ENCODE results near the gene SPAG16. TPM values are rescaled to one million over a fixed set of nuclear protein-coding genes. Genes with fewer than 3 reads are reported as not detected.

The SPAG16 gene
- total RNA-seq, 1 donor from 2014 or later: 18.7 TPM

GRCh38 chr2:213562539-213563180 lies 278.4 kb downstream of the SPAG16 start:
- H3K9me3 Mint-ChIP-seq (ENCODE audit: low read depth): peaks cover 5% of the 10 kb centered on the region
- H3K27me3 Mint-ChIP-seq (ENCODE audit: low read depth): no peaks in the 10 kb centered on the region
- H3K4me1 Mint-ChIP-seq (ENCODE audit: low read depth): no peaks in the 10 kb centered on the region
- TF ChIP-seq, protein P1, sequence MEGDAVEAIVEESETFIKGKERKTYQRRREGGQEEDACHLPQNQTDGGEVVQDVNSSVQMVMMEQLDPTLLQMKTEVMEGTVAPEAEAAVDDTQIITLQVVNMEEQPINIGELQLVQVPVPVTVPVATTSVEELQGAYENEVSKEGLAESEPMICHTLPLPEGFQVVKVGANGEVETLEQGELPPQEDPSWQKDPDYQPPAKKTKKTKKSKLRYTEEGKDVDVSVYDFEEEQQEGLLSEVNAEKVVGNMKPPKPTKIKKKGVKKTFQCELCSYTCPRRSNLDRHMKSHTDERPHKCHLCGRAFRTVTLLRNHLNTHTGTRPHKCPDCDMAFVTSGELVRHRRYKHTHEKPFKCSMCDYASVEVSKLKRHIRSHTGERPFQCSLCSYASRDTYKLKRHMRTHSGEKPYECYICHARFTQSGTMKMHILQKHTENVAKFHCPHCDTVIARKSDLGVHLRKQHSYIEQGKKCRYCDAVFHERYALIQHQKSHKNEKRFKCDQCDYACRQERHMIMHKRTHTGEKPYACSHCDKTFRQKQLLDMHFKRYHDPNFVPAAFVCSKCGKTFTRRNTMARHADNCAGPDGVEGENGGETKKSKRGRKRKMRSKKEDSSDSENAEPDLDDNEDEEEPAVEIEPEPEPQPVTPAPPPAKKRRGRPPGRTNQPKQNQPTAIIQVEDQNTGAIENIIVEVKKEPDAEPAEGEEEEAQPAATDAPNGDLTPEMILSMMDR (IDR thresholded peaks at IDR 0.05): no peak
- H3K4me3 Mint-ChIP-seq (ENCODE audit: unreplicated experiment): no peak overlapping the region
- H3K36me3 Mint-ChIP-seq (ENCODE audit: low read depth): no peaks in the 10 kb centered on the region
- H3K27ac Mint-ChIP-seq (ENCODE audit: unreplicated experiment): no peak overlapping the region
- DNase-seq (ENCODE audit: low spot score): no peak

DNA sequence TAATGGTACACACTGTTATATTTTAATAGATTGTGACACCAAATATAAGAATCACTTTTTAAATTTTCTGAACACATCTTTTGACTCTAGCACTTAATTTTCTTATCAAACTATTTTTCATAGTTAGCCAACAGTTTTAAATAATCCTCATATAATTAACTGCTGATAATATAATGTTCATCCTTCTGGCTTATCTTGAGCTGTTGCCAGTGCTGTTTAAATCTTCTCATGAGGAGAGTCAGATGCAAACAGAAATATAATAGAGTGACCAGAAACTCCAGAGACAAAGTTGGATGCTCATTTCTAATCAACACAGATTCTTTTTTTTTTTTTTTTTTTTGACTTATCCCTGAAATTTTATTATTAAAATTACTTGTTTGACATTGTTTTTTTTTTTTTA lies 282.6 kb downstream of the SPAG16 start:
- Mint-ChIP-seq H3K36me3 (ENCODE audit: low read depth) (no peaks in the 10 kb centered on the region), H3K4me1 (ENCODE audit: low read depth) (no peaks in the 10 kb centered on the region), H3K9me3 (ENCODE audit: low read depth) (peaks cover 5% of the 10 kb centered on the region), H3K4me3 (ENCODE audit: unreplicated experiment) (no peak overlapping the region), H3K27ac (ENCODE audit: unreplicated experiment) (no peak overlapping the region), H3K27me3 (ENCODE audit: low read depth) (no peaks in the 10 kb centered on the region)
- no peak for DNase-seq (ENCODE audit: low spot score)
- TF ChIP-seq, protein P1 (IDR thresholded peaks at IDR 0.05): no peak

DNA sequence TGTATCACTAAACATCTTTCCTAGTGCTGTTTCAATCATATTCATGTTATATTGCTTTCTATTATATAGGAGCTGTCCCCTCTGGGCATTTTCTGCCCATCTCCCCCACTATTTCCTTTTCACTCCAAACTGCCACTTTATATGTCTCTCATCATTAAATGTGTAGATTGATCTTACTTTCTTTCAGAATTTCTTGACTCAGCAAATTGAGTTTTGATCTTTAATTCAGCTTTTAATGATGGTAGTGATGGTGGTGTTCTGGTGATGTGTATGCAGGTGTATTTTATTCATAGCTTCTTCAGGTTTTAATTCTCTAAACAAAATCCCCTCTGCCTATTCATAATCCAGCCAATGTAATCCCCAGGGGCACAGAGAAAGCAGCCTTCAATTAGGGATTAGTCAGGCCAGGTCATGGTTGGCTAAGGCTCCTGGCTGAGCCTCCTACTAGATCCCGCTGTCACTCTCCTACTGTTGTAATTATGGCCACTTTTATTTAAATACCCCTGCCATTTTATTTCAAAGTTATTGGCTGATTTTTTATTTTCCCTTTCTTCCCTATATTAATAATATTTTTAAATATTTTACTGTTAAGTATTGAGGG lies 325.4 kb downstream of the SPAG16 start:
- H3K27ac Mint-ChIP-seq (ENCODE audit: unreplicated experiment): no peak overlapping the region

GRCh38 chr2:213627054-213627710 lies 342.9 kb downstream of the SPAG16 start:
- Mint-ChIP-seq H3K27ac (ENCODE audit: unreplicated experiment) (no peak overlapping the region), H3K9me3 (ENCODE audit: low read depth) (peaks cover 17% of the 10 kb centered on the region), H3K36me3 (ENCODE audit: low read depth) (peaks cover 2% of the 10 kb centered on the region), H3K27me3 (ENCODE audit: low read depth) (no peaks in the 10 kb centered on the region), H3K4me1 (ENCODE audit: low read depth) (peaks cover 8% of the 10 kb centered on the region), H3K4me3 (ENCODE audit: unreplicated experiment) (no peak overlapping the region)
- TF ChIP-seq, protein P1 (IDR thresholded peaks at IDR 0.05): no peak
- no peak for DNase-seq (ENCODE audit: low spot score)

More for the DNA sequence above, 325.4 kb downstream of the SPAG16 start:
- Mint-ChIP-seq H3K4me1 (ENCODE audit: low read depth) (no peaks in the 10 kb centered on the region), H3K4me3 (ENCODE audit: unreplicated experiment) (no peak overlapping the region), H3K9me3 (ENCODE audit: low read depth) (no peaks in the 10 kb centered on the region), H3K36me3 (ENCODE audit: low read depth) (no peaks in the 10 kb centered on the region), H3K27me3 (ENCODE audit: low read depth) (peaks cover 3% of the 10 kb centered on the region)
- no peak for DNase-seq (ENCODE audit: low spot score)
- TF ChIP-seq, protein P1 (IDR thresholded peaks at IDR 0.05): no peak

DNA sequence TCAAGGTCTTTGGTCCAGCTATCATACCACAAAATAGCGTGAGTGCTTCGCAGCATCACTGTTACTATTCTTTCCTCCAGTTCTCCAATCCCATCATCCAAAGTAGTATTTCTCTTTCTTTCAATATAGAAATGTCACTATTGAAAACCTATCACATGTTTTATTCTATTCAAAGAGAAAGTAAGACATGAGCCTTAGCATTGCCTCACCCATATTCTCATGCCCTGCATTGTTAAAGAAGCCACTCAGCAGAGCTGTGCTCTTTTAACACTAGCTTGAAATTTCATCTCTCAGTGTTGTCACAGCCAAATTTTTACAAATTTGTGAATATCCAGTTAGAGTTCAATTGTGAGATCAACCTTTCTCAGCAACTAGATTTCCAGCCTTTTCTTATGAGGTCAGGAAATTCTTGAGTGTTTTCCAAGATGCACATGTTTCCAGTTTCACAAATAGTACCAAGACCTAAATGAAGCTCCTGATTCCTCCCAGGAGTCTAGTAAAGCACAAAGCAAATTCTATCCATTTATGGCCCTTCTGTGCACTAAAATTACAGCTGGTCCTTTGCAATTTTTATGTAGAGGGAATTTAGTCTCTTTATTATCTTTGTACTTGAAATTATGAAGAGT lies 343.7 kb downstream of the SPAG16 start:
- H3K27me3 Mint-ChIP-seq (ENCODE audit: low read depth): no peaks in the 10 kb centered on the region
- peaks cover 6% of the 10 kb centered on the region for H3K36me3 Mint-ChIP-seq (ENCODE audit: low read depth)
- TF ChIP-seq, protein P1 (IDR thresholded peaks at IDR 0.05): no peak
- peaks cover 22% of the 10 kb centered on the region for H3K9me3 Mint-ChIP-seq (ENCODE audit: low read depth)
- no peak for DNase-seq (ENCODE audit: low spot score)
- no peak overlapping the region for H3K27ac Mint-ChIP-seq (ENCODE audit: unreplicated experiment)
- H3K4me1 Mint-ChIP-seq (ENCODE audit: low read depth): peaks cover 8% of the 10 kb centered on the region
- H3K4me3 Mint-ChIP-seq (ENCODE audit: unreplicated experiment): no peak overlapping the region
